IMR-90 (cell line): ENCODE measurements around the gene RHAG. TPM values are rescaled to one million over a fixed set of nuclear protein-coding genes. Genes with fewer than 3 reads are reported as not detected.

ENCODE experiments used
- ATAC-seq: fragments of 200-7000 bp; cut with Tn5 transposase; 2 replicates; pipeline ENCODE4 v1.9.1; 2020; ENCODE audit warnings: low read depth, mild to moderate bottlenecking, moderate library complexity
- BruUV-seq: library from RNA; stranded (reverse); fragments of 400-500 nt; replicated peaks from 2 replicates; lab custom pipeline; 2021; lab: Mats Ljungman, UMichigan
- CTCF ChIA-PET: fragments of 300-600 bp; formaldehyde crosslinking; extraction: SDS; loops from one replicate; lab custom pipeline; 2021; ENCODE audit warnings: antibody characterized with exemption; lab: Yijun Ruan, JAX
- POLR2A ChIA-PET: fragments of 300-600 bp; sonication (Branson Sonifier 250); formaldehyde crosslinking; loops from one replicate; lab custom pipeline; 2022; ENCODE audit warnings: antibody characterized with exemption; ENCODE audit not compliant: unreplicated experiment; lab: Charles Lee
- DNase-seq: peaks from one replicate; pipeline ENCODE4 v3.0.0; 2013
- H2AFZ ChIP-seq: replicated peaks from 2 replicates; pipeline ENCODE3; 2013; ENCODE audit warnings: low read length, mild to moderate bottlenecking; ENCODE audit not compliant: poor library complexity
- H2AK5ac ChIP-seq: 2 replicates; pipeline ENCODE4 v1.6.1; 2013; ENCODE audit warnings: low read depth, low read length, inconsistent platforms
- H2AK9ac ChIP-seq: replicated peaks from 2 replicates; pipeline ENCODE3; 2013; ENCODE audit warnings: mild to moderate bottlenecking, low read depth, low read length, moderate library complexity; ENCODE audit not compliant: poor library complexity
- H2BK120ac ChIP-seq: 2 replicates; pipeline ENCODE4 v1.6.1; 2013; ENCODE audit warnings: low read depth, low read length, inconsistent platforms
- H2BK15ac ChIP-seq: 3 replicates; pipeline ENCODE4 v1.6.1; 2013; ENCODE audit warnings: low read depth, low read length, inconsistent platforms
- H2BK20ac ChIP-seq: 2 replicates; pipeline ENCODE4 v1.6.1; 2013; ENCODE audit warnings: low read depth, mild to moderate bottlenecking, inconsistent platforms, low read length, moderate library complexity
- H2BK5ac ChIP-seq: 2 replicates; pipeline ENCODE4 v1.6.1; 2013; ENCODE audit warnings: mild to moderate bottlenecking, low read depth, low read length, inconsistent platforms; ENCODE audit not compliant: poor library complexity, severe bottlenecking
- H3K14ac ChIP-seq: replicated peaks from 2 replicates; pipeline ENCODE4 v1.6.1; 2013; ENCODE audit warnings: low read depth, low read length, inconsistent platforms
- H3K18ac ChIP-seq: 2 replicates; pipeline ENCODE4 v1.6.1; 2013; ENCODE audit warnings: low read depth, low read length, control low read depth
- H3K23ac ChIP-seq: 2 replicates; pipeline ENCODE4 v1.6.1; 2013; ENCODE audit warnings: low read depth, low read length, inconsistent platforms
- H3K27ac ChIP-seq: 2 replicates; pipeline ENCODE4 v1.5.1; 2013; ENCODE audit warnings: mild to moderate bottlenecking, control low read depth, low read length; ENCODE audit not compliant: insufficient read depth
- H3K27me3 ChIP-seq: 2 replicates; pipeline ENCODE4 v1.6.1; 2013; ENCODE audit warnings: low read length; ENCODE audit not compliant: control insufficient read depth, insufficient read depth
- H3K36me3 ChIP-seq: 2 replicates; pipeline ENCODE4 v1.6.1; 2013; ENCODE audit warnings: low read length, mixed read lengths; ENCODE audit not compliant: control insufficient read depth, insufficient read depth
- H3K4ac ChIP-seq: 2 replicates; pipeline ENCODE4 v1.6.1; 2013; ENCODE audit warnings: low read depth, low read length, inconsistent platforms
- H3K4me1 ChIP-seq: 2 replicates; pipeline ENCODE4 v1.6.1; 2013; ENCODE audit warnings: low read length, mixed read lengths; ENCODE audit not compliant: control insufficient read depth, insufficient read depth
- H3K4me2 ChIP-seq: 2 replicates; pipeline ENCODE4 v1.6.1; 2013; ENCODE audit warnings: low read depth, mild to moderate bottlenecking, control low read depth, low read length, moderate library complexity
- H3K4me3 ChIP-seq: 2 replicates; pipeline ENCODE4 v1.5.1; 2013; ENCODE audit warnings: low read depth, mild to moderate bottlenecking, control low read depth, low read length, moderate library complexity; ENCODE audit not compliant: insufficient read depth
- H3K56ac ChIP-seq: 2 replicates; pipeline ENCODE4 v1.6.1; 2013; ENCODE audit warnings: low read length, inconsistent platforms; ENCODE audit not compliant: insufficient read depth; ENCODE audit errors: extremely low read depth
- H3K79me1 ChIP-seq, 2 experiments: 2 replicates each; pipeline ENCODE4 v1.6.1; 2013; ENCODE audit warnings: low read length in 2 of 2, inconsistent platforms in 1 of 2, low read depth in 1 of 2
- H3K9ac ChIP-seq: 2 replicates; pipeline ENCODE4 v1.6.1; 2013; ENCODE audit warnings: low read depth, low read length, control low read depth
- H3K9me1 ChIP-seq: 2 replicates; pipeline ENCODE4 v1.6.1; 2013; ENCODE audit warnings: low read length, inconsistent platforms; ENCODE audit not compliant: insufficient read depth
- H3K9me3 ChIP-seq: 2 replicates; pipeline ENCODE4 v1.6.1; 2013; ENCODE audit warnings: low read length; ENCODE audit not compliant: control insufficient read depth, insufficient read depth
- H4K20me1 ChIP-seq: 2 replicates; pipeline ENCODE4 v1.6.1; 2013; ENCODE audit warnings: low read length, inconsistent platforms; ENCODE audit not compliant: insufficient read depth
- H4K5ac ChIP-seq: 2 replicates; pipeline ENCODE4 v1.6.1; 2013; ENCODE audit warnings: mild to moderate bottlenecking, low read depth, low read length, control low read depth
- H4K8ac ChIP-seq, 2 experiments: 2 replicates each; pipeline ENCODE4 v1.6.1; 2013; ENCODE audit warnings: low read depth in 2 of 2, low read length in 2 of 2, control low read depth in 1 of 2, inconsistent platforms in 1 of 2
- H4K91ac ChIP-seq: 2 replicates; pipeline ENCODE4 v1.6.1; 2013; ENCODE audit warnings: low read depth, low read length, inconsistent platforms; ENCODE audit not compliant: insufficient read depth
- BHLHE40 ChIP-seq: fragments of 150-350 bp; IDR thresholded peaks from 2 replicates; pipeline ENCODE4 v1.6.1; 2016; ENCODE audit warnings: mild to moderate bottlenecking, low read depth, low read length
- CHD1 ChIP-seq: IDR thresholded peaks from 2 replicates; pipeline ENCODE4 v1.6.1; 2012; ENCODE audit warnings: low read depth, low read length, improper control_type of control experiment
- CTCF ChIP-seq: conservative IDR thresholded peaks from 2 replicates; pipeline ENCODE4 v1.5.1; 2012; ENCODE audit warnings: mild to moderate bottlenecking, low read depth, low read length, improper control_type of control experiment
- POLR2A ChIP-seq: IDR thresholded peaks from 2 replicates; pipeline ENCODE4 v1.6.1; 2012; ENCODE audit warnings: mild to moderate bottlenecking, low read depth, low read length
- WGBS, 2 experiments: methylation state at CpG; one replicate each; pipeline versions ENCODE4 v1.1.5 to v1.1.7; 2013; ENCODE audit warnings: missing lambda C conversion rate in 2 of 2; ENCODE audit not compliant: insufficient read length in 1 of 2; ENCODE audit errors: extremely low coverage in 2 of 2; 5-methylcytosine and 5-hydroxymethylcytosine counted together
- dilution Hi-C: fragments of 300-500 bp; cut with HindIII; formaldehyde crosslinking; loops from one replicate; pipeline ENCODE4 v1.14.3; 2018; ENCODE audit warnings: low sequenced_read_pairs; ENCODE audit not compliant: unreplicated experiment
- in situ Hi-C: fragments of 300-500 bp; cut with MboI; formaldehyde crosslinking; loops from 3 replicates; pipeline ENCODE4 v1.14.3; 2019; ENCODE audit warnings: low sequenced_read_pairs, inconsistent platforms, mixed read lengths
- intact Hi-C: fragments of 100-400 bp; cut with micrococcal nuclease; formaldehyde crosslinking; loops from 2 replicates; pipeline ENCODE4 v1.10.0; 2022
- polyA plus RNA-seq, 3 experiments: library from polyadenylated mRNA; depleted of rRNA; stranded (reverse); fragments of >200 nt; gene quantifications; 2 replicates each; pipeline ENCODE4 v1.2.3, GENCODE V29; 2012; ENCODE audit warnings: low replicate concordance in 1 of 3
- total RNA-seq: library from RNA; depleted of rRNA; stranded (reverse); fragments of >200 nt; gene quantifications from 2 replicates; pipeline ENCODE4 v1.2.3, GENCODE V29; 2012

Gene RHAG
- total and polyA plus RNA-seq, 2 of the 4 experiments (the other 2 are of a cell fraction) = not detected

- Histone ChIP-seq H2AFZ (no peak overlapping the region), H2BK15ac (no peak overlapping the region), H3K18ac (no peak overlapping the region), H3K14ac (no peak overlapping the region), H3K4me3 (no peak overlapping the region), H2BK5ac (no peak overlapping the region), H3K36me3 (no peaks in the 10 kb centered on the region), H3K4me2 (no peak overlapping the region), H4K8ac (no peak overlapping the region), H4K91ac (no peak overlapping the region), H3K27me3 (no peaks in the 10 kb centered on the region), H3K9me1 (no peaks in the 10 kb centered on the region), H3K4me1 (no peaks in the 10 kb centered on the region), H3K4ac (no peak overlapping the region), H2BK20ac (no peak overlapping the region), H2AK9ac (no peak overlapping the region), H3K79me1 (no peaks in the 10 kb centered on the region), H2AK5ac (no peak overlapping the region), H3K23ac (no peak overlapping the region), H2BK120ac (no peak overlapping the region), H4K5ac (no peak overlapping the region), H3K27ac (no peak overlapping the region), H3K9me3 (no peaks in the 10 kb centered on the region), H4K20me1 (no peaks in the 10 kb centered on the region), H3K9ac (no peak overlapping the region), H3K56ac (no peak overlapping the region)
- in situ Hi-C loops = no loop called here
- no TSS peak for BruUV-seq
- no CpG with 5 or more reads among the region's 1 CpG for WGBS, 2 experiments
- POLR2A ChIA-PET = no interaction called here
- no peak for TF ChIP-seq CHD1
- no peak for TF ChIP-seq POLR2A
- TF ChIP-seq BHLHE40 = no peak
- no peak for TF ChIP-seq CTCF
- DNase-seq (no peak), ATAC-seq (no peak)
- dilution Hi-C loops = no loop called here
- intact Hi-C loops = no loop called here
- CTCF ChIA-PET = no interaction called here
Observed at GRCh38 chr6:49653942-49654341, 17.3 kb upstream of the RHAG start.
